A549 (cell line): ENCODE results near the gene PCDHB11. TPM values are rescaled to one million over a fixed set of nuclear protein-coding genes. Genes with fewer than 3 reads are reported as not detected.
"Not testable (repeated sequence)": the region's sequence is repeated elsewhere in the genome, so short reads cannot be mapped to it uniquely, and the experiment has no call there.

Source experiments
- ATAC-seq, 2 experiments: fragments of 200-7000 bp in 1 of 2; fragments of >200 bp in 1 of 2; cut with Nextera tagmentation in 1 of 2; cut with Tn5 transposase in 1 of 2; 3 replicates each; pipeline versions ENCODE4 v1.8.0 to v1.9.1; 2018 to 2020; ENCODE audit warnings: mild to moderate bottlenecking in 1 of 2, moderate library complexity in 1 of 2
- CTCF ChIA-PET: fragments of 300-600 bp; sonication (Branson Sonifier 250); formaldehyde crosslinking; extraction: SDS; loops from one replicate; lab custom pipeline; 2021; ENCODE audit warnings: antibody characterized with exemption, inconsistent platforms; lab: Yijun Ruan, JAX
- POLR2A ChIA-PET: fragments of 350-600 bp; formaldehyde crosslinking; extraction: SDS; loops from one replicate; lab custom pipeline; 2021; ENCODE audit warnings: antibody characterized with exemption, inconsistent platforms; lab: Yijun Ruan, JAX
- DNase-seq, 2 experiments: peaks; one replicate each; pipeline versions ENCODE4 v3.0.0 to v3.0.0-alpha.2; 2011 to 2016; ENCODE audit warnings: low read depth in 1 of 2, low spot score in 1 of 2
- FAIRE-seq: peaks from 2 replicates; lab custom pipeline; 2011; peaks lifted over from hg19 to GRCh38; lab: Jason Lieb, UNC
- H3K27ac ChIP-seq, 2 experiments: fragments of >200 bp; sonication (Bioruptor Twin); formaldehyde crosslinking; 3 replicates each; pipeline ENCODE4 v1.5.1; 2016 to 2017
- H3K4me1 ChIP-seq: fragments of >200 bp; sonication (Bioruptor Twin); formaldehyde crosslinking; 3 replicates; pipeline ENCODE4 v1.6.1; 2016
- H3K4me2 ChIP-seq: fragments of >200 bp; sonication (Bioruptor Twin); formaldehyde crosslinking; 3 replicates; pipeline ENCODE4 v1.6.1; 2016
- H3K4me3 ChIP-seq: fragments of >200 bp; sonication (Bioruptor Twin); formaldehyde crosslinking; 3 replicates; pipeline ENCODE4 v1.5.1; 2016
- H3K9me3 ChIP-seq: fragments of >200 bp; sonication (Bioruptor Twin); formaldehyde crosslinking; 3 replicates; pipeline ENCODE4 v1.6.1; 2016
- CEBPB ChIP-seq, 2 experiments: fragments of >200 bp in 1 of 2; sonication (Bioruptor Twin) in 1 of 2; formaldehyde crosslinking in 1 of 2; IDR thresholded peaks; 2 replicates each; pipeline ENCODE4 v1.6.1; 2012 to 2016
- NR3C1 ChIP-seq: fragments of >200 bp; sonication (Bioruptor Twin); formaldehyde crosslinking; IDR thresholded peaks from 3 replicates; pipeline ENCODE4 v1.6.1; 2017
- PHF8 ChIP-seq: fragments of 200-600 bp; sonication (generic); IDR thresholded peaks from 2 replicates; pipeline ENCODE4 v1.6.1; 2016; ENCODE audit warnings: low read depth, mild to moderate bottlenecking, antibody characterized with exemption, moderate library complexity, borderline replicate concordance
- RAD21 ChIP-seq, 2 experiments: fragments of >200 bp in 1 of 2; sonication (Bioruptor Twin) in 1 of 2; formaldehyde crosslinking in 1 of 2; IDR thresholded peaks in 1 of 2; conservative IDR thresholded peaks in 1 of 2; 2 replicates in 1 of 2; 3 replicates in 1 of 2; pipeline ENCODE4 v1.6.1; 2012 to 2018; ENCODE audit warnings: inconsistent platforms in 1 of 2
- WGBS: methylation state at CpG from one replicate; pipeline ENCODE4 v1.1.6; 2017; ENCODE audit errors: missing lambda C conversion rate; 5-methylcytosine and 5-hydroxymethylcytosine counted together
- polyA plus RNA-seq, 4 experiments: library from polyadenylated mRNA; depleted of rRNA in 3 of 4; stranded (reverse); fragments of >200 nt; fragmentation: RNase III in 1 of 4; extraction: RNeasy Plus Mini Kit Qiagen cat#74134 plus additional on column Dnase treatment in 1 of 4; gene quantifications; 2 replicates in 3 of 4; 3 replicates in 1 of 4; pipeline ENCODE4 v1.2.3, GENCODE V29; 2011 to 2017
- TF ChIP-seq, protein P1 (sequence below): fragments of 200-600 bp; sonication (generic); IDR thresholded peaks from 2 replicates; pipeline ENCODE4 v1.6.1; 2016; ENCODE audit warnings: antibody characterized with exemption, mild to moderate bottlenecking, moderate library complexity
- TF ChIP-seq, protein P2 (sequence below): fragments of 250-450 bp; sonication (Bioruptor Pico); IDR thresholded peaks from 2 replicates; pipeline ENCODE4 v1.5.0; 2020; ENCODE audit warnings: low read depth, mild to moderate bottlenecking, moderate library complexity

Gene PCDHB11
- polyA plus RNA-seq, 2 of the 4 experiments (the other 2 are of a cell fraction) = 0.05 to 0.22 TPM

DNA sequence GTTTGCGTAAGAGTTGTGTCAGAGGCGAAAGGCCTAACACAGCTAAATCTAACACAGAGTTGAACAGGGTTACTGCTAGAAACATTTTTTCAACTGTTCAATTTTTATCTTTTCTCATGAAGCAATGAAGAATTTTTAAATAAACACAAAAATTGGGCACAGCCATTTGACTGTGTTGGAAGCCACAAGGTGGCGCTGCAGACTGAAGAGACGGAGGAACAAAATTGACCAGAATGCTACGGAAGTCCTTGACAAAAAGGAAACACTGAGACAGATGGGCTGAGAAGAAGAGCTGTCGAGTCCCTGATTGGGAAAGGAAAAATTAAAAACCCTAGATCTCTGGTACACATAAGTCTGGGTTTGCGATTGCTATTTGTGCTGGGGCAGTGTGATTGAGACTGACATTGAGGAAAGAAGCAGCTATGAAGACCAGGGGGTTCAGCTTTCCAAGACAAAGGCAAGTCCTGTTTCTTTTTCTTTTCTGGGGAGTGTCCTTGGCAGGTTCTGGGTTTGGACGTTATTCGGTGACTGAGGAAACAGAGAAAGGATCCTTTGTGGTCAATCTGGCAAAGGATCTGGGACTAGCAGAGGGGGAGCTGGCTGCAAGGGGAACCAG is 12.4 kb upstream of the PCDHB11 start, which contains the start of gene PCDHB9:
Gene PCDHB9 (plus strand): TSS at position 265 of the 616 bp plus-strand sequence. CDS start 158 bp downstream, at position 423.
- no peak within 1 kb of the TSS for H3K4me3 ChIP-seq
- no peaks in the 10 kb centered on the region for H3K4me1 ChIP-seq
- 34% methylated on average over 9 of the region's 9 CpGs for WGBS
- ChIA-PET POLR2A (no interaction called here), CTCF (interaction anchor here (0.7 to 1.8 kb wide), 7 partner anchors 9 to 334 kb away, joined by 3 to 10 read pairs (median 3); partner anchors contain the start of gene PCDHB11)
- TF ChIP-seq PHF8 (no peak), CEBPB (IDR thresholded peaks at IDR 0.05) (no peak), RAD21 (conservative IDR thresholded peaks at IDR 0.05 in 1 of 2, IDR thresholded peaks at IDR 0.05 in 1 of 2) (peak in 1 of 2 experiments; percentile 13; a peak in 1 of 5 replicates)
- TF ChIP-seq, protein P1, sequence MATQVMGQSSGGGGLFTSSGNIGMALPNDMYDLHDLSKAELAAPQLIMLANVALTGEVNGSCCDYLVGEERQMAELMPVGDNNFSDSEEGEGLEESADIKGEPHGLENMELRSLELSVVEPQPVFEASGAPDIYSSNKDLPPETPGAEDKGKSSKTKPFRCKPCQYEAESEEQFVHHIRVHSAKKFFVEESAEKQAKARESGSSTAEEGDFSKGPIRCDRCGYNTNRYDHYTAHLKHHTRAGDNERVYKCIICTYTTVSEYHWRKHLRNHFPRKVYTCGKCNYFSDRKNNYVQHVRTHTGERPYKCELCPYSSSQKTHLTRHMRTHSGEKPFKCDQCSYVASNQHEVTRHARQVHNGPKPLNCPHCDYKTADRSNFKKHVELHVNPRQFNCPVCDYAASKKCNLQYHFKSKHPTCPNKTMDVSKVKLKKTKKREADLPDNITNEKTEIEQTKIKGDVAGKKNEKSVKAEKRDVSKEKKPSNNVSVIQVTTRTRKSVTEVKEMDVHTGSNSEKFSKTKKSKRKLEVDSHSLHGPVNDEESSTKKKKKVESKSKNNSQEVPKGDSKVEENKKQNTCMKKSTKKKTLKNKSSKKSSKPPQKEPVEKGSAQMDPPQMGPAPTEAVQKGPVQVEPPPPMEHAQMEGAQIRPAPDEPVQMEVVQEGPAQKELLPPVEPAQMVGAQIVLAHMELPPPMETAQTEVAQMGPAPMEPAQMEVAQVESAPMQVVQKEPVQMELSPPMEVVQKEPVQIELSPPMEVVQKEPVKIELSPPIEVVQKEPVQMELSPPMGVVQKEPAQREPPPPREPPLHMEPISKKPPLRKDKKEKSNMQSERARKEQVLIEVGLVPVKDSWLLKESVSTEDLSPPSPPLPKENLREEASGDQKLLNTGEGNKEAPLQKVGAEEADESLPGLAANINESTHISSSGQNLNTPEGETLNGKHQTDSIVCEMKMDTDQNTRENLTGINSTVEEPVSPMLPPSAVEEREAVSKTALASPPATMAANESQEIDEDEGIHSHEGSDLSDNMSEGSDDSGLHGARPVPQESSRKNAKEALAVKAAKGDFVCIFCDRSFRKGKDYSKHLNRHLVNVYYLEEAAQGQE = no peak
- FAIRE-seq (no peak), DNase-seq (peak in 1 of 2 experiments; percentile 15), ATAC-seq (no peak)
- no peak within 1 kb of the TSS for H3K27ac ChIP-seq
- no peak within 1 kb of the TSS for H3K4me2 ChIP-seq
- peaks cover 11% of the 10 kb centered on the region; the same call in 1 of the 3 replicates for H3K9me3 ChIP-seq

DNA sequence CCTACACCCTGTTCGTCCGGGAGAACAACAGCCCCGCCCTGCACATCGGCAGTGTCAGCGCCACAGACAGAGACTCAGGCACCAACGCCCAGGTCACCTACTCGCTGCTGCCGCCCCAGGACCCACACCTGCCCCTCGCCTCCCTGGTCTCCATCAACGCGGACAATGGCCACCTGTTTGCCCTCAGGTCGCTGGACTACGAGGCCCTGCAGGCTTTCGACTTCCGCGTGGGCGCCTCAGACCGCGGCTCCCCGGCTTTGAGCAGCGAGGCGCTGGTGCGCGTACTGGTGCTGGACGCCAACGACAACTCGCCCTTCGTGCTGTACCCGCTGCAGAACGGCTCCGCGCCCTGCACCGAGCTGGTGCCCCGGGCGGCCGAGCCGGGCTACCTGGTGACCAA is 10.7 kb upstream of the PCDHB11 start:
- H3K27ac ChIP-seq, FAIRE-seq, ATAC-seq, CTCF ChIA-PET, DNase-seq, H3K4me3 ChIP-seq, POLR2A ChIA-PET, H3K4me2 ChIP-seq, H3K4me1 ChIP-seq: not testable (repeated sequence)
- WGBS = 60% methylated on average over 4 of the region's 37 CpGs
- H3K9me3 ChIP-seq = peaks cover 10% of the 10 kb centered on the region; the same call in 1 of the 3 replicates

DNA sequence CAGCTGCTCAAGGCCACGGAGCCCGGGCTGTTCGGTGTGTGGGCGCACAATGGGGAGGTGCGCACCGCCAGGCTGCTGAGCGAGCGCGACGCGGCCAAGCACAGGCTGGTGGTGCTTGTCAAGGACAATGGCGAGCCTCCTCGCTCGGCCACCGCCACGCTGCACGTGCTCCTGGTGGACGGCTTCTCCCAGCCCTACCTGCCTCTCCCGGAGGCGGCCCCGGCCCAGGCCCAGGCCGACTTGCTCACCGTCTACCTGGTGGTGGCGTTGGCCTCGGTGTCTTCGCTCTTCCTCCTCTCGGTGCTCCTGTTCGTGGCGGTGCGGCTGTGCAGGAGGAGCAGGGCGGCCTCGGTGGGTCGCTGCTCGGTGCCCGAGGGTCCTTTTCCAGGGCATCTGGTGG is 10.3 kb upstream of the PCDHB11 start:
- not testable (repeated sequence) for FAIRE-seq

DNA sequence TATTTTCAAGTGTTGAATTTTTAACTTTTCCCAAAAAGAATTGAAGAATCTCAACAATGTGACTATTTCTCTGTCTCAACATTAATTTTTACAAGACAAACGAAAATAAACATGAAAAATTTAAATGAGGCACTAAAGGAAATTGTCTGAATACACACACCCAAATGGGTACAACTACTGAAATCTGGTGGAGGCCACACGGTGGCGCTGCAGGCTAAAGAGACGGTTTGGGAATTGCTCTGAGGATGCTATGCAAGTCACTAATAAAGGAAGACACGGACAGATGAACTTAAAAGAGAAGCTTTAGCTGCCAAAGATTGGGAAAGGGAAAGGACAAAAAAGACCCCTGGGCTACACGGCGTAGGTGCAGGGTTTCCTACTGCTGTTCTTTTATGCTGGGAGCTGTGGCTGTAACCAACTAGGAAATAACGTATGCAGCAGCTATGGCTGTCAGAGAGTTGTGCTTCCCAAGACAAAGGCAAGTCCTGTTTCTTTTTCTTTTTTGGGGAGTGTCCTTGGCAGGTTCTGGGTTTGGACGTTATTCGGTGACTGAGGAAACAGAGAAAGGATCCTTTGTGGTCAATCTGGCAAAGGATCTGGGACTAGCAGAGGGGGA is 7.2 kb upstream of the PCDHB11 start, which contains the start of gene PCDHB10:
Gene PCDHB10 (plus strand): TSS at position 244 of the 616 bp plus-strand sequence. CDS start 200 bp downstream, at position 444.
- peak in 1 of 2 experiments; percentile 61; a peak in 3 of 6 replicates for ATAC-seq
- POLR2A ChIA-PET = no interaction called here
- DNase-seq = peak in 1 of 2 experiments; percentile 36
- no peaks in the 10 kb centered on the region for H3K4me1 ChIP-seq
- no peak within 1 kb of the TSS for H3K27ac ChIP-seq
- no peak within 1 kb of the TSS for H3K4me2 ChIP-seq
- CTCF ChIA-PET = interaction anchor here (0.6 to 1.3 kb wide), 4 partner anchors 22 to 142 kb away, joined by 3 to 5 read pairs (median 3); partner anchors contain the start of genes PCDHB13, PCDHB2 and PCDHGA1
- peaks cover 14% of the 10 kb centered on the region for H3K9me3 ChIP-seq
- H3K4me3 ChIP-seq = no peak within 1 kb of the TSS
- no peak for FAIRE-seq
- 15% methylated on average over 10 of the region's 10 CpGs for WGBS
- TF ChIP-seq NR3C1 (no peak), RAD21 (conservative IDR thresholded peaks at IDR 0.05 in 1 of 2, IDR thresholded peaks at IDR 0.05 in 1 of 2) (peak in 1 of 2 experiments; percentile 49; a peak in 2 of 5 replicates)
- TF ChIP-seq, protein P2, sequence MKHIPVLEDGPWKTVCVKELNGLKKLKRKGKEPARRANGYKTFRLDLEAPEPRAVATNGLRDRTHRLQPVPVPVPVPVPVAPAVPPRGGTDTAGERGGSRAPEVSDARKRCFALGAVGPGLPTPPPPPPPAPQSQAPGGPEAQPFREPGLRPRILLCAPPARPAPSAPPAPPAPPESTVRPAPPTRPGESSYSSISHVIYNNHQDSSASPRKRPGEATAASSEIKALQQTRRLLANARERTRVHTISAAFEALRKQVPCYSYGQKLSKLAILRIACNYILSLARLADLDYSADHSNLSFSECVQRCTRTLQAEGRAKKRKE = no peak

More for the DNA sequence above, 10.3 kb upstream of the PCDHB11 start:
- ATAC-seq, H3K27ac ChIP-seq, H3K4me1 ChIP-seq, DNase-seq, H3K4me2 ChIP-seq, CTCF ChIA-PET, H3K4me3 ChIP-seq, POLR2A ChIA-PET: not testable (repeated sequence)
- 65% methylated on average over 23 of the region's 35 CpGs for WGBS
- peaks cover 10% of the 10 kb centered on the region; the same call in 1 of the 3 replicates for H3K9me3 ChIP-seq

DNA sequence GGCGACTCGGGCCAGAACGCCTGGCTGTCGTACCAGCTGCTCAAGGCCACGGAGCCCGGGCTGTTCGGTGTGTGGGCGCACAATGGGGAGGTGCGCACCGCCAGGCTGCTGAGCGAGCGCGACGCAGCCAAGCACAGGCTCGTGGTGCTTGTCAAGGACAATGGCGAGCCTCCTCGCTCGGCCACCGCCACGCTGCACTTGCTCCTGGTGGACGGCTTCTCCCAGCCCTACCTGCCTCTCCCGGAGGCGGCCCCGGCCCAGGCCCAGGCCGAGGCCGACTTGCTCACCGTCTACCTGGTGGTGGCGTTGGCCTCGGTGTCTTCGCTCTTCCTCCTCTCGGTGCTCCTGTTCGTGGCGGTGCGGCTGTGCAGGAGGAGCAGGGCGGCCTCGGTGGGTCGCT is 5.1 kb upstream of the PCDHB11 start:
- H3K4me2 ChIP-seq, CTCF ChIA-PET, FAIRE-seq, H3K4me3 ChIP-seq, H3K4me1 ChIP-seq, H3K27ac ChIP-seq, ATAC-seq, POLR2A ChIA-PET, DNase-seq: not testable (repeated sequence)
- WGBS = 87% methylated on average over 3 of the region's 37 CpGs
- peaks cover 18% of the 10 kb centered on the region for H3K9me3 ChIP-seq
